HG03108 (cell line): ENCODE data around the gene RFX4.
"Not testable (repeated sequence)": the region's sequence is repeated elsewhere in the genome, so short reads cannot be mapped to it uniquely, and the experiment has no call there.

Experiments used
- ATAC-seq: cut with Tn5 transposase; IDR thresholded peaks from one replicate; pipeline ENCODE4 v1.9.1; 2021; ENCODE audit warnings: moderate library complexity; ENCODE audit not compliant: unreplicated experiment

Gene RFX4

GRCh38 chr12:106685381-106685780 is 102.6 kb downstream of the RFX4 start:
- ATAC-seq = no peak

- no peak for ATAC-seq
Measured at GRCh38 chr12:106687672-106688071, 104.9 kb downstream of the RFX4 start.

- ATAC-seq = no peak
Measured at GRCh38 chr12:106690569-106691305, 107.9 kb downstream of the RFX4 start.

- ATAC-seq = not testable (repeated sequence)
Measured at GRCh38 chr12:106692033-106692432, 109.2 kb downstream of the RFX4 start.

- no peak for ATAC-seq
Measured at GRCh38 chr12:106692896-106693820, 110.4 kb downstream of the RFX4 start.

- ATAC-seq = no peak
Measured at GRCh38 chr12:106696071-106696470, 113.3 kb downstream of the RFX4 start.

GRCh38 chr12:106696681-106697417 is 114.0 kb downstream of the RFX4 start:
- ATAC-seq = no peak

- ATAC-seq = no peak
Measured at GRCh38 chr12:106704081-106704480, 121.3 kb downstream of the RFX4 start.

GRCh38 chr12:106705971-106706370 is 123.2 kb downstream of the RFX4 start:
- ATAC-seq = no peak

GRCh38 chr12:106709068-106709511 is 126.3 kb downstream of the RFX4 start:
- ATAC-seq = no peak

GRCh38 chr12:106710143-106710893 is 127.5 kb downstream of the RFX4 start:
- ATAC-seq = no peak

- ATAC-seq = no peak
Measured at GRCh38 chr12:106711316-106711715, 128.5 kb downstream of the RFX4 start.

GRCh38 chr12:106712768-106713167 is 130.0 kb downstream of the RFX4 start:
- no peak for ATAC-seq

GRCh38 chr12:106714926-106715325 is 132.1 kb downstream of the RFX4 start:
- no peak for ATAC-seq

GRCh38 chr12:106715582-106715981 is 132.8 kb downstream of the RFX4 start:
- ATAC-seq = no peak

- ATAC-seq = no peak
Measured at GRCh38 chr12:106717673-106718072, 134.9 kb downstream of the RFX4 start.

- ATAC-seq = no peak
Measured at GRCh38 chr12:106719879-106720278, 137.1 kb downstream of the RFX4 start.

- no peak for ATAC-seq
Measured at GRCh38 chr12:106720696-106721095, 137.9 kb downstream of the RFX4 start.

- no peak for ATAC-seq
Measured at GRCh38 chr12:106721915-106722314, 139.1 kb downstream of the RFX4 start.

GRCh38 chr12:106722837-106723236 is 140.0 kb downstream of the RFX4 start:
- ATAC-seq = no peak

GRCh38 chr12:106723416-106723815 is 140.6 kb downstream of the RFX4 start:
- ATAC-seq = no peak
